ENCODE measurements around the gene MYO7B.

MYO7B gene

DNA sequence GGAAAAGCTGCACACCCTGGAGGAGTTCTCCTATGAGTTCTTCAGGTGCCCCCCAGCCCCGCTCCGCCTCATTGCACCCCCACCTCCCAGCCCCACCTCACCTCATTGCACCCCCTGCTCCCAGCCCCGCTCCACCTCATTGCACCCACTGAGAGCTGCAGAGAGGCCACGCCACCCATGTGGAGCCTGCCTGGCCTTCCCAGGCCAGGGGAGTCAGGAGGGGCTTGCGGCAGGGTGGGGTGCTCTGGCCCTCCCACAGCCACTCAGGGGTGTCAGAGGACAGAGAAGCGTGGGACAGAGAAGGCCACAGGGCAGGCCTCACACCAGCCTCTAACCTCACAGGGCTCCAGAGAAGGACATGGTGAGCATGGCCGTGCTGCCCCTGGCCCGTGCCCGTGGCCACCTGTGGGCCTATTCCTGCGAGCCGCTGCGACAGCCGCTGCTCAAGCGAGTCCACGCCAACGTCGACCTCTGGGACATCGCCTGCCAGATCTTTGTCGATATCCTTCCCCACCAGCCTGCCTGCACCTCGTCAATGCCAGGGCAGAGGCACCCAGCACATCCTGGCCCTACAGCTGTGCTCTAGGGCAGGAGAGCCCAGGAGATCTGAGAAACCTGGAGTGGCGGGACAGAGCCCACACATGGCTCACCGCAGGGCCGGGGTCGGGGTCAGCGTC is 95.5 kb downstream of the MYO7B start:
- TF ChIP-seq EZH2 (IDR thresholded peaks at IDR 0.05): no peak
- no peak for TF ChIP-seq POLR2AphosphoS5 (IDR thresholded peaks at IDR 0.05; ENCODE audit: borderline replicate concordance, low read depth, low read length)
- no peak for TF ChIP-seq FOXP2 (optimal IDR thresholded peaks at IDR 0.05; ENCODE audit: control extremely low read depth, extremely low read length, insufficient read depth)
- no peak for DNase-seq (ENCODE audit: low read depth, low spot score)
- Histone ChIP-seq H3K27ac (no peak overlapping the region), H3K9me3 (ENCODE audit: low read depth, low read length) (no peaks in the 10 kb centered on the region), H3K9ac (ENCODE audit: insufficient read length) (no peak overlapping the region), H3K36me3 (ENCODE audit: insufficient read depth, low read length) (no peaks in the 10 kb centered on the region), H3K4me3 (no peak overlapping the region)

- H3K9me3 ChIP-seq (ENCODE audit: low read depth, low read length): no peaks in the 10 kb centered on the region
- no peak for DNase-seq (ENCODE audit: low read depth, low spot score)
- TF ChIP-seq EZH2 (IDR thresholded peaks at IDR 0.05) (no peak), FOXP2 (optimal IDR thresholded peaks at IDR 0.05; ENCODE audit: control extremely low read depth, extremely low read length, insufficient read depth) (no peak), POLR2AphosphoS5 (IDR thresholded peaks at IDR 0.05; ENCODE audit: borderline replicate concordance, low read depth, low read length) (no peak)
- H3K4me3 ChIP-seq: no peak overlapping the region
- no peak overlapping the region for H3K9ac ChIP-seq (ENCODE audit: insufficient read length)
- H3K27ac ChIP-seq: no peak overlapping the region
- H3K36me3 ChIP-seq (ENCODE audit: insufficient read depth, low read length): no peaks in the 10 kb centered on the region
Observed at GRCh38 chr2:127631541-127631996, 96.1 kb downstream of the MYO7B start.

DNA sequence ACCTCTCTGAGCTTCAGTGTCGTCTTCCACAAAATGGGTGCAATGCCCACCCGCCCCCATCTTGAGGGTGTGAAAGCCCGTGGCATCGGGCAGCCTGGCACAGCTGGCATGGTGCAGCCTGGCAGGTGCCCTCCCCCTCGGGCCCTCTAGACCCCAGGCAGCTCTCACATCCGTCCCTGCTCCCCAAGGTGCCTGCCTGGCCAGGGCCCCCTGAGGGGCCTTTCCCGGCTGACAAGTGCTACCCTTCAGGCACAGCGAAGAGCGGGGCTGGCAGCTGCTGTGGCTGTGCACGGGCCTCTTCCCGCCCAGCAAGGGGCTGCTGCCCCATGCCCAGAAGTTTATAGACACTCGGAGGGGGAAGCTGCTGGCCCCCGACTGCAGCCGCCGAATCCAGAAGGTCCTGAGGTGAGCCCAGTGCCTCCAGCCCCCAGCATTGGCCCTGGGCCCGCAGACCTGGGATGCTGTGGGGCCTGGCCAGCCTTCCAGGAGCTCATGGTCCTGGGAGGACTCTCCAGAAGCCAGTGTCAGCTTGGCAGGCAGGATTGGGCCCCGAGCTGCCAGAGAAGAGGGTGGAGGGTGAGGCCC is 96.6 kb downstream of the MYO7B start:
- H3K27ac ChIP-seq: no peak overlapping the region
- no peak overlapping the region for H3K9ac ChIP-seq (ENCODE audit: insufficient read length)
- H3K4me3 ChIP-seq: no peak overlapping the region
- DNase-seq (ENCODE audit: low read depth, low spot score): no peak
- no peaks in the 10 kb centered on the region for H3K9me3 ChIP-seq (ENCODE audit: low read depth, low read length)
- no peak for TF ChIP-seq FOXP2 (optimal IDR thresholded peaks at IDR 0.05; ENCODE audit: control extremely low read depth, extremely low read length, insufficient read depth)
- TF ChIP-seq POLR2AphosphoS5 (IDR thresholded peaks at IDR 0.05; ENCODE audit: borderline replicate concordance, low read depth, low read length): no peak
- TF ChIP-seq EZH2 (IDR thresholded peaks at IDR 0.05): no peak
- no peaks in the 10 kb centered on the region for H3K36me3 ChIP-seq (ENCODE audit: insufficient read depth, low read length)

- H3K27ac ChIP-seq: no peak overlapping the region
- no peak overlapping the region for H3K4me3 ChIP-seq
- TF ChIP-seq POLR2AphosphoS5 (IDR thresholded peaks at IDR 0.05; ENCODE audit: borderline replicate concordance, low read depth, low read length) (no peak), FOXP2 (optimal IDR thresholded peaks at IDR 0.05; ENCODE audit: control extremely low read depth, extremely low read length, insufficient read depth) (no peak), EZH2 (IDR thresholded peaks at IDR 0.05) (no peak)
- no peak for DNase-seq (ENCODE audit: low read depth, low spot score)
- no peak overlapping the region for H3K9ac ChIP-seq (ENCODE audit: insufficient read length)
- no peaks in the 10 kb centered on the region for H3K9me3 ChIP-seq (ENCODE audit: low read depth, low read length)
- no peaks in the 10 kb centered on the region for H3K36me3 ChIP-seq (ENCODE audit: insufficient read depth, low read length)
Observed at GRCh38 chr2:127632592-127633489, 97.4 kb downstream of the MYO7B start.

DNA sequence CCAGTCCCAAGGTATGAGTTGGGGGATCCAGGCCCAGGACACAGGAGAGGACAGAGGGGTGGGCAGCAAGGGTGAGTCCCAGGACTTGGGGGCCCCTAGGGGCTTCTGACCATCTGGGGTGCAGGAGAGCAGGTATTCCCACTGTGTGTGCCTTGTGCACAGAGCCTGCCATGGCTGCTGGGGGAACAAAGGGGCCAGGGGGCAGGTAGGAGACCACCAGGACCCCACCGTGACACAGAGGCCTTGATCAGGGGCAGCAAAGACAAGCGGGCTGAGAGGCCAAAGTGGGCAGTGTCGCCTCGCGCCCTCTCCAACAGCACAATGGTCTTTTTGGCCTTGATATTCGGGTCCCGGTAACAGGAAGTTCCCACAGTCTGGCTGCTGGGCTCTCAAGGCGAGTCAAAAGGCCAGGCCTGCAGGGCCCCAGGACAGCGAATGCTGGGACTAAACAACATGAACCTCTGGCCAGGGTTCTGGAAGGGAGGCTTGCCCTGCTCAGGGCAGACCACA is 98.1 kb downstream of the MYO7B start:
- Histone ChIP-seq H3K9me3 (ENCODE audit: low read depth, low read length) (no peaks in the 10 kb centered on the region), H3K36me3 (ENCODE audit: insufficient read depth, low read length) (no peaks in the 10 kb centered on the region), H3K27ac (no peak overlapping the region), H3K4me3 (no peak overlapping the region), H3K9ac (ENCODE audit: insufficient read length) (no peak overlapping the region)
- DNase-seq (ENCODE audit: low read depth, low spot score): no peak
- TF ChIP-seq POLR2AphosphoS5 (IDR thresholded peaks at IDR 0.05; ENCODE audit: borderline replicate concordance, low read depth, low read length) (no peak), EZH2 (IDR thresholded peaks at IDR 0.05) (no peak), FOXP2 (optimal IDR thresholded peaks at IDR 0.05; ENCODE audit: control extremely low read depth, extremely low read length, insufficient read depth) (no peak)

- Histone ChIP-seq H3K9ac (ENCODE audit: insufficient read length) (no peak overlapping the region), H3K27ac (no peak overlapping the region), H3K4me3 (no peak overlapping the region), H3K36me3 (ENCODE audit: insufficient read depth, low read length) (no peaks in the 10 kb centered on the region), H3K9me3 (ENCODE audit: low read depth, low read length) (no peaks in the 10 kb centered on the region)
- no peak for DNase-seq (ENCODE audit: low read depth, low spot score)
- TF ChIP-seq EZH2 (IDR thresholded peaks at IDR 0.05) (no peak), FOXP2 (optimal IDR thresholded peaks at IDR 0.05; ENCODE audit: control extremely low read depth, extremely low read length, insufficient read depth) (no peak), POLR2AphosphoS5 (IDR thresholded peaks at IDR 0.05; ENCODE audit: borderline replicate concordance, low read depth, low read length) (no peak)
Observed at GRCh38 chr2:127634066-127634617, 98.7 kb downstream of the MYO7B start.

DNA sequence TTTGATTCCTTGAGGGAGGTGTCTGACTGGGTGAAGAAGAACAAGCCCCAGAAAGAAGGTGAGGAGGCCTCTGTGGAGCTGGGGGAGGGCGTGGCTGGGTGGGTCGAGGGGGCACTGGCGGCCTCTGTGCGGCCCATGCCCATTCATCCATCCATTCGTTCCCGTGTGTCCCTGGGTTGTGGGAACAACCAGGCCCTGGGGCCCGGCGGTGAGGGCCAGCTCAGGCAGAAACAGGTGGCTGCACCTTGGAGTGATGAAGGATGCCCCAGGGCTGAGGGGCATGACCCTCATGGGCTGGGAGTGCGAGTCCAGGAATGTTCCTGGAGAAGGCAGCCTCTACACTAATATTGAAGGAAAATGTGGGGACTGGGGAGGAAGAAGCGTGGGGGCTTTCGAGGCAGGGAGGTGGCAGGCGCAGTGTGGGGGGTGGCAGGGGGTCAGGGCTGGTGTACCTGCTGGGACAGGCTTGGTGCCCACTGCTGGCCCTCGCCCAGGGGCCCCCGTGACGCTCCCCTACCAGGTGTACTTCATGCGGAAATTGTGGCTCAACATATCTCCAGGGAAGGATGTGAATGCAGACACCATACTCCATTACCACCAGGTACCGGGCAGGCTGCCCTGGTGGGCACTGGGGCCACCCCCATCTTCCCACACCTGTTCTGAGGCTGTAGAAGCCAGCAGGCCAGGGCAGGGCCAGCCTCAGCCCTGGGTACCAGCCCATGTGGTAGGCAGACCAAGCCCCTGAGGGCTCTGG is 99.3 kb downstream of the MYO7B start:
- no peak for DNase-seq (ENCODE audit: low read depth, low spot score)
- H3K36me3 ChIP-seq (ENCODE audit: insufficient read depth, low read length): no peaks in the 10 kb centered on the region
- H3K9me3 ChIP-seq (ENCODE audit: low read depth, low read length): no peaks in the 10 kb centered on the region
- H3K9ac ChIP-seq (ENCODE audit: insufficient read length): no peak overlapping the region
- no peak overlapping the region for H3K4me3 ChIP-seq
- TF ChIP-seq FOXP2 (optimal IDR thresholded peaks at IDR 0.05; ENCODE audit: control extremely low read depth, extremely low read length, insufficient read depth): no peak
- no peak for TF ChIP-seq POLR2AphosphoS5 (IDR thresholded peaks at IDR 0.05; ENCODE audit: borderline replicate concordance, low read depth, low read length)
- TF ChIP-seq EZH2 (IDR thresholded peaks at IDR 0.05): no peak
- H3K27ac ChIP-seq: no peak overlapping the region

Measured in SK-N-MC (cell line).